NB4 (cell line): ENCODE results near the gene ITGB1.
"Not testable (repeated sequence)": the region's sequence is repeated elsewhere in the genome, so short reads cannot be mapped to it uniquely, and the experiment has no call there.

Experiments used
- DNase-seq: peaks from one replicate; pipeline ENCODE4 v3.0.0; 2010; ENCODE audit warnings: low read depth
- H3K4me3 ChIP-seq: one replicate; pipeline ENCODE4 v1.5.1; 2011; ENCODE audit warnings: mild to moderate bottlenecking, low read depth, low read length, moderate library complexity
- CTCF ChIP-seq: IDR thresholded peaks from one replicate; pipeline ENCODE4 v1.5.1; 2012; ENCODE audit warnings: low read depth, low read length
- MAX ChIP-seq: IDR thresholded peaks from 2 replicates; pipeline ENCODE4 v1.6.1; 2011; ENCODE audit warnings: low read depth, low read length
- MYC ChIP-seq: IDR thresholded peaks from 2 replicates; pipeline ENCODE4 v1.6.1; 2011; ENCODE audit warnings: low read depth, low read length
- POLR2A ChIP-seq: IDR thresholded peaks from 2 replicates; pipeline ENCODE4 v1.6.1; 2011; ENCODE audit warnings: mild to moderate bottlenecking; ENCODE audit not compliant: insufficient read length; ENCODE audit errors: extremely low read depth

ITGB1 gene

GRCh38 chr10:32995751-32996150 lies 37.7 kb upstream of the ITGB1 start:
- TF ChIP-seq POLR2A = no peak
- no peak for TF ChIP-seq CTCF
- no peak for TF ChIP-seq MAX
- TF ChIP-seq MYC = no peak
- no peak overlapping the region for H3K4me3 ChIP-seq
- no peak for DNase-seq

GRCh38 chr10:32995066-32995622 lies 37.1 kb upstream of the ITGB1 start:
- DNase-seq = no peak
- no peak overlapping the region for H3K4me3 ChIP-seq
- TF ChIP-seq POLR2A (no peak), CTCF (no peak), MAX (no peak), MYC (no peak)

GRCh38 chr10:32994632-32995031 lies 36.6 kb upstream of the ITGB1 start:
- H3K4me3 ChIP-seq, DNase-seq: not testable (repeated sequence)

- not testable (repeated sequence) for DNase-seq, H3K4me3 ChIP-seq
Measured at GRCh38 chr10:32992310-32992709, 34.3 kb upstream of the ITGB1 start.

GRCh38 chr10:32990811-32991210 lies 32.8 kb upstream of the ITGB1 start:
- DNase-seq = no peak
- no peak for TF ChIP-seq MYC
- TF ChIP-seq CTCF = no peak
- TF ChIP-seq POLR2A = no peak
- TF ChIP-seq MAX = no peak
- H3K4me3 ChIP-seq = no peak overlapping the region

- TF ChIP-seq MYC = no peak
- TF ChIP-seq CTCF = no peak
- no peak for TF ChIP-seq POLR2A
- TF ChIP-seq MAX = no peak
- DNase-seq = peak; percentile 24
Measured at GRCh38 chr10:32988604-32989003, 30.6 kb upstream of the ITGB1 start.

GRCh38 chr10:32987172-32987571 lies 29.1 kb upstream of the ITGB1 start:
- DNase-seq = no peak
- TF ChIP-seq MYC = no peak
- TF ChIP-seq CTCF = no peak
- no peak for TF ChIP-seq POLR2A
- TF ChIP-seq MAX = no peak
- H3K4me3 ChIP-seq = no peak overlapping the region

More at GRCh38 chr10:32988604-32989003, 30.6 kb upstream of the ITGB1 start:
- H3K4me3 ChIP-seq = no peak overlapping the region
